ENCODE data around the gene CRHR1.

DNA sequence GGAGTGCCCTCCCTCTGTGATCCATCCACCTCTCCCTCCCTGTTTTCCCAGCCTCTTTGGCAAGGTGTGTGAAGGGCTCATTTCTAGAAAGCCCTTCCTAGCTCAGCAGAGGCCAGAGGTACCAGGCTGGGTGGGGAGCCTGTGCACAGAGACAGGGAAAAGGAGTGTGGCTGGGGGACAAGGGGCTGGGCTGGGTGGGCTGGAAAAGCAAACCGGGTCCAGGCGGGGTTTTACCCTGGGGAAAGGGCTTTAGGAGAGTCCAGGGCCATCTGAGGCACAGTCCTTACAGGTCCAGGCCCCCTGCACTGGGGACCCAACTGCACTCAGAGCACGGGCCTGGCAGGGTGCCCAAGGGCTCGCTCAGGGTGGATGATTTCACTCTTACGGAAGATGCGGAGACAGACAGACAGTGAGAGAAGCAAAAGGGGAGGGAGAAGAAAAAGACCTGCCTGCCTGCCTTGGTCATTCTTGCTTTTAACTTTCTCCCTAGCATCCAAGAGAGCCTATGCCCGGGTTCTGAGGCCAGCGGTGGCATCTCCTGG is 7.0 kb downstream of the CRHR1 start:
- TF ChIP-seq, protein P1, sequence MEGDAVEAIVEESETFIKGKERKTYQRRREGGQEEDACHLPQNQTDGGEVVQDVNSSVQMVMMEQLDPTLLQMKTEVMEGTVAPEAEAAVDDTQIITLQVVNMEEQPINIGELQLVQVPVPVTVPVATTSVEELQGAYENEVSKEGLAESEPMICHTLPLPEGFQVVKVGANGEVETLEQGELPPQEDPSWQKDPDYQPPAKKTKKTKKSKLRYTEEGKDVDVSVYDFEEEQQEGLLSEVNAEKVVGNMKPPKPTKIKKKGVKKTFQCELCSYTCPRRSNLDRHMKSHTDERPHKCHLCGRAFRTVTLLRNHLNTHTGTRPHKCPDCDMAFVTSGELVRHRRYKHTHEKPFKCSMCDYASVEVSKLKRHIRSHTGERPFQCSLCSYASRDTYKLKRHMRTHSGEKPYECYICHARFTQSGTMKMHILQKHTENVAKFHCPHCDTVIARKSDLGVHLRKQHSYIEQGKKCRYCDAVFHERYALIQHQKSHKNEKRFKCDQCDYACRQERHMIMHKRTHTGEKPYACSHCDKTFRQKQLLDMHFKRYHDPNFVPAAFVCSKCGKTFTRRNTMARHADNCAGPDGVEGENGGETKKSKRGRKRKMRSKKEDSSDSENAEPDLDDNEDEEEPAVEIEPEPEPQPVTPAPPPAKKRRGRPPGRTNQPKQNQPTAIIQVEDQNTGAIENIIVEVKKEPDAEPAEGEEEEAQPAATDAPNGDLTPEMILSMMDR (conservative IDR thresholded peaks at IDR 0.05) = no peak
- no peak for TF ChIP-seq ZFX (IDR thresholded peaks at IDR 0.05)

Data from C4-2B (cell line).